Gastrocnemius medialis (tissue), 4 donors: Measurements from ENCODE around the gene TTLL10.

ENCODE experiments used
- CTCF ChIP-seq, 5 experiments: fragments of 450-650 bp in 3 of 5; fragments of 200-600 bp in 2 of 5; sonication (generic) in 2 of 5; IDR thresholded peaks in 4 of 5; conservative IDR thresholded peaks in 1 of 5; 1 replicate in 4 of 5; 2 replicates in 1 of 5; pipeline ENCODE4 v1.5.1; 2016 to 2019; ENCODE audit warnings: antibody characterized with exemption in 5 of 5, mild to moderate bottlenecking in 3 of 5, moderate library complexity in 3 of 5
- POLR2A ChIP-seq, 2 donors: fragments of 450-650 bp; IDR thresholded peaks; one replicate each; pipeline ENCODE4 v1.6.1; 2017; ENCODE audit warnings: antibody characterized with exemption in 2 of 2, mild to moderate bottlenecking in 2 of 2, moderate library complexity in 2 of 2

- TF ChIP-seq POLR2A (IDR thresholded peaks at IDR 0.05) (no peak), CTCF (IDR thresholded peaks at IDR 0.05 in 4 of 5, conservative IDR thresholded peaks at IDR 0.05 in 1 of 5) (no peak)
These were observed 15.4 kb downstream of the TTLL10 start for GRCh38 chr1:1189111-1189510.
